Stimulated activated CD8-positive, alpha-beta memory T cell treated with anti-CD3 and anti-CD28 coated beads, Interleukin-4, amount 100 ng/mL, for 1 hour (primary cell): Measurements from ENCODE around the gene ANKRD31.

Experiments
- DNase-seq, 2 donors: peaks; one replicate each; pipeline ENCODE4 v3.0.0-alpha.2; 2020; ENCODE audit warnings: low read depth in 2 of 2, low spot score in 1 of 2

ANKRD31 gene

DNA sequence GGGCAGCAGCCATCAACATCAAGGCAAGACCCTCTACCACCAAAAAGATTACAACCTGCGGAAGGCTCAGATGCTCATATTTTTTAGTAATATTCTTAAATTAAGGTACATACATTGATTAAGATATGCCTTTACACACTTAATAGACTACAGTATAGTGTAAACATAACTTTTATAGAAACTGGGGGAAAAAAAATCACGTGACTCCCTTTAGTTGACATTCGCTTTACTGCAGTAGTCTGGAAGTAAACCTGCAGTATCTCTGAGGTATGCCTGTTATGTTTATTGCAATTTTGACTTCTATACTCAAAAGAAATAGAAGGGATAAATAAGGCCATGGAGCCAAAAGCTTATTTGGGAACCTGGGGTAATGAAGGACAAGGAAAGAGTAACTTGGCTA, 169.2 kb downstream of the ANKRD31 start:
- no peak for DNase-seq

DNA sequence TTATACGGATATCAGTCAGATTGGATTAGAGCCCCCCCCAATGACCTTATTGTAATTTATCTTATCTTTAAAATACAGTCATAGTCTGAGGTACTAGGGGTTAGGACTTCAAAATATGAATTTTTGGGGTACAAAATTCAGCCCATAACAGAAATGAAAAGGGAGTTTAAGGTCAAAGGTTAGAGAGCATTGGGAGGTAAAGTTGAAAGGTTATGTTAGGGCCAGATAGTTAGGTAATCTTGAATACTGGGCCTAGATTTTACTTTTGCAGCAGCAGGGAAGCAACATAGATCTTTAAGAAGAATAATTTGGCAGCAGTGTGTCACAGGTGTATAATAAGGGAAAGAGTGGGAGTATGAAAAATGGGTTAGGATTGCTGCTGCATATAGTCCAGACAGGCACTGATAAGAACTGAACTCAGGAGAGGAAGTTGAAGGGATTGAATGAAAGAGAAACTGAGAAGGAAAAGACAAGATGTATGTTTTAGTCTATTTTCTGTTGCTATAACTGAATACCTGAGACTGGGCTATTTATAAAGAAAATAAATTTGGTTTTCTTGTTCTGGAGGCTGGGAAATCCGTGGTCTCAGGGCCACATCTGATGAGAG, 173.7 kb downstream of the ANKRD31 start:
- no peak for DNase-seq

DNA sequence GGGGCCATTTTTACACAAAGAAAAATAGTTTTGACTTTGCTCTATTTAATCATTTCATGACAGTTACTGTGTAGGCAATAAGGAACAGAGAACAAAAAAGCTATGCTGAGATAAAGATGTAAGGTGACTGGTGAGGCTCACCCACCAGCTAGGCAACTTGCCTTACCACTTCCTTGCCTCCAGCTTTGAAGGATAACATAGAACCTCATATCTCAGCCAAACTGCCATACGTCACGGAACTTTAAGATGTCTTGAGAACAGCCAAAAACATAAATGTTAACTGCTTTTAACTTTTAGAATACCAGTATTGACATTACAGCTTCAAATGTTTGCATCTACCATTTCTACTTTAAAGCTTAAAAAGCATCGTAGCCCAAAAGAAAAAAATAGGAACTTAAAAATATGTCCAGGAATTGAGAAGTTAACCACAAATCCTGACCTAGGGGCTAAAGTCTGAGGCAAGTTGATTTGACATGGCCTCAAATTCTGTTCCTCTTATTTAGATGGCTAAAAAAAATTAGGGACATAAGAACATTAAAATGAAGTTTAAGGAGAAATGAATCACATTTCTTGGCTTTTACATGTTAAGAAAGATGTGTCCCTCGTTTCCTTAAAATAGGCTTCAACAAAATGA, 176.6 kb downstream of the ANKRD31 start:
- DNase-seq: peak in 1 of 2 donors; percentile 15

DNA sequence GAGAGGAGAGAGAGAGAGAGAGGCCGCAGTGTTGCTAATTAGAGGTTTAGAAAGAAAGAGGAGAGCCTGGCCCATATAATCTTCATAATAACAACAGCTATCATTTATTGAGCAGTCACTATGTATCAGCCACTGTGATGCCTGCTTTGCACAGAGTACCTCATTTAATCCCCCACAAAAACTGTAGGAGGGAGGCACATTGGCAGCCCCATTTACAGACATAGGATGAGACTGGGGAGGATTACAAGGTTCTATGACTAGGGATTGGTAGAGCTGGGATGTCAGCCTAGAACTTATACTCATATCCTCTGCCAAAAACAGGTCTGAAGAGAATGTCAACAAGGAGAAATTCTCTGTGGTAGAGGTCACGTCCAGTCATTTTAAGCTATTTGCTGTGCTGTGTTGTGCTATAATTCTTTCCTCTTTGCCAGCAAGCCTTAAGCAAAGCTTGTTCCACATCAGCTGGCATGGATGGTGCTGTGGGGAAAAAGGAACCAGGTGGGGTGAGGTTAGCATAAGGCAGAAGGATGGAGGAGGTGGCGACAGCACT, 177.6 kb downstream of the ANKRD31 start:
- DNase-seq: no peak

DNA sequence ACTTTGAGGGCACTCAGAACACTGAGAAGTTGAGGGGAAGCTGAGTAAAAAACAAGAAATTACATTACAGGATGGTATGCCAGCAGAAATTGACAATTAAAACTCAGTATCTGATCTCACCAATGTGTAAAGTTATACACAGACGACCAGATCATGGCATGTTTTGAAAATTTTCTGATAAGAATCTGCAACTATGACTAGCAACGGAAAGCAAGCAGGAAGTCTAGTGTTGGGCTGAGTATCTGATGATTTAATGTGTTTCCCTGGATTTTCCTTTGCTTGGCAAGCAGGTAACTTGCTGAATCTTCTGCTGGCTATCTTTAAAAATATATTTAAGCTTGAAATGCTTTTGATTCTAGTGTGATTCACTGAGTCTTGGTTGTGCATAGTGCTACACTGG, 179.1 kb downstream of the ANKRD31 start:
- DNase-seq: no peak

DNA sequence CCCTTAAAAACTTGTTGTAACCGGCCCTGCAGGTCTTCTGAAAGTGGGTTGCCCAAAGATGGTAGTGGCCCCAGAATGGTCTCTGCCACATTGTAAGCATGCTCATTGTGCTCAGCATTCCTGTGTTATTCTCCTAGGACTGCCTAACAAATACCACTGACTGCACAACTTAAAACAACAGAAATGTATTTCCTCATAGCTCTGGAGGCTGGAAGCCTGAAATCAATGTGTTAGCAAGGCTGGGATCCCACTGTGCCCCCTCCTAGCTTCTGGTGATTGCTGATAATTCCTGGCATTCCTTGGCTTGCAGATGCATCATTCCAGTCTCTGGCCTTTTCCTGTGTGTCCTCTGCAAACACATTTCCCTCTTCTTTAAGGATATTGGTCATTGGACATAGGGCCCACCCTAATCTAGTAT, 180.9 kb downstream of the ANKRD31 start:
- no peak for DNase-seq

DNA sequence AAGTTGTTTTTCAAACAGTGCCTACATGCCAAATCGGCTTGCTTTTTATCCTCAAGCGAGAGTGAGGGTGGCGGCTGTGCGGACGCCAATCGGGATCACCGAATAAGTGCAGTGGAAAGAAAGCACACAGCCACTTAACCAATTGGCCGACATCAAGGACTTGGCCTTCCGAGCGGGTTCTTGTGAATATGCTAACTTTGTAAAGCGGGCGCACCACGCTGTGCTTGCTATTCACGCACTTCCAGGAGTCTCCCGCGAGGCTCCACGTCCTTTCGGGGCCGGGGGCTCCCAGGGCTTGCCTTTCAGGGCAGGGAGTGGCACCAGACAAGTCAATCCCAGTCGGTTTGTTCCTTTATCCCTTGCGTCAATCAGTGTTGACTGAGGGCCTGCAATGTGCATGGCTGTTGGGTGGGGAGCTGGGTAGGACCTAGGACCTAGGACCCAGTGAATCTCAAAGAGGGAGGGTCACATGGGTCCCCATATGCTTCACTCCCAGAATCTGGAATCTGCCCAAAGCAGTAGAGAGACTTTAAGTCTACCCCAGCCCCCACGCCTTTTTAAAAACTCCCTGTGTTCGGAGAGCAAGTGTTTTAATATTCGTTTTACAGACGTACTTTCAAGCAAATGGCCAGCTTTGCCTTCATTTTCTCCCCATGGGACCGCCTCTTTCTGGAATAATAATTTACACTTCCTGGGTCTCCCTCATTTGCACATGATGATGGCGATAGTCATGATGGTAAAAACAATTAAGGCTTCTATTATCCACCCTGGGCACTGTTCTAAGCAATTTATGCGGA, 182.3 kb downstream of the ANKRD31 start:
- no peak for DNase-seq

DNA sequence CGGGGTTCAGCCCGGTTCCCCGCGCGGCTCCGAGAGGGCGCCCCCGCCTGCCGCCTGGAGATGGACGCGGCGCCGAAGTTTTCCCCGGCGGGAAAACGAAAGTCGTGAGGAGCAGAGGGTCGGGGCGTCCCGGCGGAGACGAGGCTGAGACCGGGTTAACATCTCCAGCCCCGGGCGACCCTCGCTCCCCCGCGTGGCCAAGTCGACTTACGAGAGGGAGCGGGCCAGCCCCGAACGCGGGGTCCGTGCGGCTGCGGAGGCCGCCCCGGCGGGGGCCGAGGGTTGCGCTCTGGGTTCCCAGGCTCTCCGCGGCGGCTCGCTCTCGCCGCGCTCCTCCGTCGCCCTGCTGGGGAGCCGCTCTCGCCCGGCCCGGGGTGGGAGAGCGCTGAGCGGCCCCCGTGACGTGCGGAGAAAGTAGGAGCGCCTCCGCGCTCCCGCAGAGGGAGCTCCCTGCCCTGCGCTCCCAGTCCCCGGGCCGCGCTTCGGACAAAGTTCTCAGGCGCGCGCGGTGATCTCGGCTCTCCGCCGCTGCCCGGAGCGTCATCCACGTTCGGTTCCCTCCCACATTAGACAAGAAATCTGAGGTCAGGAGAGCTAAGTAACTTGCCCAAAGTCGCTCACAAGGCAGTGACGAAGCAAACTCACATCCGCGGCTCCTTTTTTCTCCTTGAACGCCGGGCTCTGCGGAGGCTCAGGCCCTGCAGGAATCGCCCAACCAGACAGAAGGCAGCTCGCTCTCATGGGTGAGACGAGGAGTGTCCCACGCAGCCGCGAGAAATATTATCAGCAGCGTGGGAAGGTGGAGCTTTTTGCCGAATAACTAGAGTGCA, 183.2 kb downstream of the ANKRD31 start:
- DNase-seq: peak in 1 of 2 donors; percentile 27

DNA sequence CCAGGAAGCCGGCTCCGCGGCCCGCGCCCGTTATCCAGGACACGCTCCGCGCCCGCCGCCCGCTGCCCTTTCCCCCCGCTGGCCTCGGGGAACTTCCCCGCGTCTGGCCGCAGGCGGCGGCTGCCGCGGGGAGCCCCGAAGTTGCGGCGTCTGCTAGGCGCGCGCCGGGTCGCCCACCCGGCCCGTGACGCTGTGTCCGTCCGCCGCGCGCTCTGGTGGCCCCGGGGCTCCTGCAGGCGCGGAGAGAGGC, 183.7 kb downstream of the ANKRD31 start:
- DNase-seq: no peak

DNA sequence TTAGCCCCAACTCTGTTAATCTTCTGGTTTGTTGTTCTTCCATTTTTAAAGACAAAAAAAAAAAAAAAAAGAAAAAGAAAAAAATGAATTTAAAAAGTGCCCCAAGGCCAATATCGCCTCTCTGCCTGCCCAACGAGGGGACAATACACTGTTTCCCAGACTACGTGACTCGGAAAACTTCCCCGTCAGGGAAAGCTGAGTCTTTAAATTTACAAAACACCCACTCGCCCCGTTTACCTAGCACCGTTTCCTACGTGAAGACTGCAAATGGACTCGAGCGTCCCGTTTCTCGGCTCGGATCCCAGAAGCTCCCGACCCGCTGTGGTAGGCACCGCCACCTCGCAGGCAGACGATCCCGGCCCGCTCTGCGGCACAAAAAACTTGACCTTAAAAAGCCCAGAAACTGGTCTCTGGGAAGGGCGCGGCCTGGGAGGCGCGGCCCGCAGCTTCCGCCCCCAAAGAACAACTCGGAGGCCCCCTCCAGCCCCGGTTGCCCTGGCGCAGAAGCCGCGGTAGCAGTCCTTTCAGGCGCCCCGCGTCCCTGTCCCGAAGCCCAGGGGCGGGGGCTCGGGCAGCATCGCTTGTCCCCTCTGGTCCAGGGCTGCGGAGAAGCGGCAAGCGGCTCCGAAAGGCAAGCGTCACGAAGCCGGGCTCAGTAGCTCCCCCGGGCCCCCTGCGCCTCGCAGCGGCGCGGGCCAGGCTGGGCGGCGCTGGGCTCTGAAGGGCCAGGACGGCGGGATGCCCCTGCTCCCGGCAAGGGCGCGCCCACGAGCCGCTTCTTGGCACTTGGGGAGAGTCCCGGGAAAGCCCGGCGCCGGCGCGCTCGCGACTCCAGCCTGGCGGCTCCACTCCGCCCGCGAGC, 184.3 kb downstream of the ANKRD31 start, which contains the start of gene GCNT4:
Gene GCNT4, minus strand, starts transcription at position 367 of the 862 bp plus-strand sequence. CDS start 22,521 bp downstream, outside the sequence.
- peak in 1 of 2 donors; percentile 17 for DNase-seq

DNA sequence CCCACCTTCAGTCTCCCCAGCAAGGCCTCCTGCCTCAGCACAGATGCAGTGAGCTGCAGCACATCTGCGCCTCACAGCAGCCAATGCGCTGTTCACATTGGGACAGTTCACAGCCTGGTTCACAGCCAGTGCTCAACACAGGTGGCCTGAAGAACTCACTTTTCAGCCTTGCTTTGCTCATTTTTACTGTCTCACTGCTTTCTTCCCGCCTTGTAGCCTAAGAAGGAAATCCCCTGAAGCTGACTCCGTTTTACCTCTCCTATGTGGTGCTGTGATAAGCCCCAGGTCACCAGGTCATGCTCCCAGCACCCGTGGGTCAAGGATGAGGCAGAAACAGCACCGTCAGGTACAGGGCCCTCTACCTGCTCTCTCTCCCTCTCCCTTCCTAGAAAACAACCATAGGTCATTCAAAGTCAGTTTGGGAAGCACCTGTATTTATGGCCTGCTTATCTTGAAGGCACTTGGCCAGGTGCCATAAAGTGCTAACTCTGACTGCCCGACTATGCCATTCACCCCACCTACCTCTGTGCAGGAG, 185.4 kb downstream of the ANKRD31 start:
- peak in 1 of 2 donors; percentile 17 for DNase-seq

DNA sequence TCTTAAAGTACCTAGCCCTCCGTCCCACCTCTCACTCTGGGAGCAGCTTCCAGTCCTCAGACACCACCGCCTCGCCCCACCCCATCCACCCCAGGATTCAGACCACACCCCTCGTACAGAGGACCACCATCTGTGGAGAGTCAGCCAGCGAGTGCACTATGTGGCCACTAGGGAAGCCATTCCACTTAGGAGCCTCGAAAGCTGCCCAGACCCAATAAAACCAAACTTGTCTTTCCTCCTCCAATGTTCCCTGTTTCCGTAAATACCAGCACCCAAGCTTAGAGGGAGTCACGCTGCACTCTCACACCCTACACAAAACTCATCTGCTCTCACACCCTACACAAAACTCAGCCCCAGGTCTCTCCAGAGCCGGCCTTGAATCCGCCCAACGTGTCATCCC, 186.3 kb downstream of the ANKRD31 start:
- DNase-seq: no peak

DNA sequence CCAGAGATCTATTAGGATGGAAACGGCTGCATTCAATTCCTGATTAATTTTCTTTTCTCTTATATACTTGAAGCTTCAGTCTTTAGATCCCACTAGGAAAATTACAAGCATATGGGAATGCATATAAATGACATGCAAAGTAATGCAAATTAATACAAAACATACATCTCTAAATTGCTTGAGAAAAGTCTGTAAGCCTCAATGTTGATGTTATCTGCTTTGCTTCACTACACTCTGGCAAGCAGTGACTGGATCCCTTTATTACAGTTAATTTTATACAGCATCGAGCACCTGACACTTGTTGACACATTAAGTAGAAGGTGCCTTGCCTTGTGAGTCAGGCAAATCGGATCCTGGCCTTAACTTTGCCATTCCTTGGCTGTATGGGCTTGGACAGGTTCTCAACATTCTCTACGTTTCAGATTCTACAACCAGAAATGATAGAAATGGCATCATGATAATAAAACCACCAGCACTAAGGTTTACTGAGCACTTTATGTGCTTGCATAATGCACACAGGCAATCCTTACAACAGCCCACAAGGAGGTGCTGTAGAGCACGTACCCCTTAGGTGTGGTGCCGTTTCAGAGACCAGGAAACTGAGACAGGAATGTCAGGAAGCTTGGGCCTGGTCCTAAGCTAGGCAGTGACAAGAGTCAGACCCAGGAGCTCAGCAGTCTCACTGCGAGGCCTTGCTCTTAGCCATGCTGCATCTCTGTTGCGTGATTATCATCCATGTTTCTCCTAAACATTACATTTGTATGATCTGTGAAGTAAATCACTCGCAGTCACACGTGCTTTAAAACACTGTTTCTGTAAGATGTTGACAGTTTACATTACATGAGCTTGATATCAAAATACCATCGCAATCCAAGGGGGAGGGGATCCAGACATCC, 187.0 kb downstream of the ANKRD31 start:
- DNase-seq: peak in 1 of 2 donors; percentile 35

DNA sequence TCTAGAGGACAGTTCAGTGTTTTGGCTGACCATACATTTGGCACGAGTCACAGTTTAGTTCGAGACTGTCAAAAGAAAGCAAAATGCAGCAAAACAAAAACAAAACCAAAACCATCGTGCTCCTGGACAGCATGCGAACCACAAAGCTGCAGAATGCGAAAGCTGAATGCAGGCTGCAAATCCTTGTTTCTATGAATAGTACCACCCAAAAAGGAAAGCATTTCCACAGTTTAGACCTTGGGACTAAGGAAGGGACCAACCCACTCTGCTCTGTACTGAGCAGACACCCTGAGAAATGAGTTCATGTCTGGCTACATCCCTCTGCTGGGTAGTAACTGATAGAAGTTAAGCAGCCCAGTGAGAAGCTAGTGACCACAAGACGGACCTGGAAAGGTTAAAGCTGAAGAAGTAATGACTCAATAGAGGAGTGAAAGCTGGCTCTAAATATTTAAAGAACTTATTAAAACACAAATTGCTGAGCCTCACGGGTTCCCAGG, 188.2 kb downstream of the ANKRD31 start:
- no peak for DNase-seq

DNA sequence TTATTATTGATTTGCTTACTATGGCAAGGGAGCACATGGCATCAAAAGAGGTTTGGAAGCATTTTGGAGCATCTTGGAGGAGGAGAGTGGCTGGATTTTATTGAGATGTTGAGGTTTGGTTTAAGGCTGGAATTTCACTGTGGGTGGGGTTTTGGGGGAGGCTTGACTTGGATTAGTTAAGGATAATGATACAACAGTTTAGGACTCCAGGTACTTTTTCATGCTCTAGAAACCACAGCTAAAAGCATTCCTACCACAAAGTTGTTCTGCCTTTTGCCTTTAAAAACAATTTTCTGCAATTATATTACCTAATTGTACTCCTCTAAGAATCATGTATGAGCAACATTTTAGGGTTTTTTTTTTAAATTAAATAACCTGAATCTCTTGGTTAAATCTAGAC, 189.3 kb downstream of the ANKRD31 start:
- DNase-seq: no peak

DNA sequence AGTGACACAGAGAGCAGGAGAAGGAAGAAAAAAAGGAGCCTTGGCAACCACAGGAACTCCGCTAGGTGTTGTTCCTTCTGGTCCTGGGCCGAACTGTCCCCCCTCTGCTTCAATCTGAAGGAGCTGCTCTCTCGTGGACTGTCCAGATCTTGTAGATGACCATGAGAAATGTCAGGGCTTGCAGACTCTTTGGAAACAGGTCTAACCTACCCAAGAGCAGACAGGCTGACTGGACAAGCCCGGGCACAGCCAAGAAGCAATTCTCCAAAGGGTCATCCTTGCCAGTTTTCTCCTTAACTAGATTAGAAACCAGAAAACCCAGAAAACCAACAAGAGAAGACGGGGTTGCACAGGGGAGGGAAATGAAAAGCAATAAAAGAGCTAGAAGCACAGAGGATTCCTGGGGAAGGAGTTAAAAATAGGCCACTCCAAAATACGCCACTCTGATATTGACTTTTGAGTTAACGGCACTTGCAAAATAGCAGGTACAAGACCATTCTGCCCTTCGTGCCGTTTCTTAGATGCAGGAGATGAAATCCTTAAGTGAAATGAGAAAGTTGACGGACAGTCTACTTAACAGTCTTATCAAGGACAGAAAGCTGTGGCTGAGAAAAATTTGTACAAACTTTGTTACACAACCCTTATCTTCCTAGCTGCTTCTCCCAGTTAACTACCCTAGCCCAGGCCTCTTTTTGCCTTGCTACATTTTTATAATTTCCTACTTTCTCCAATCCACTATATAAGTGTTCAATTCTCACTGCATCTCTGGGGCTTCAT, 190.1 kb downstream of the ANKRD31 start:
- DNase-seq: no peak

DNA sequence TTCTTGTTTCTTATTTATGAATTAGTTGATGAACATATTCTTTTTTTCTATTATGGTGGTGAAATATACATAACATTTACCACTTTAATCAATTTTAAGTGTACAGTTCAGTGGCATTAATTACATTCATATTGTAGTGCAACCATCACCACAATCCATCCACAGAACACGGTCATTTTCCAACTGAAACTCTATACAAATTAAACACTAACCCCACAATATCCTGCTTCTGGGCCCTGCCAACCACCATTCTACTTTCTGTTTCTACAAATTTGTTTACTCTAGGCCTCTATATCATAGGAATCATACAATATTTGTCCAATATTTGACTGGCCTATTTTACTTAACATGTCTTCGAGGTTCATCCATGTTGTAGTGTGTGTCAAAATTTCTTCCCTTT, 191.6 kb downstream of the ANKRD31 start:
- DNase-seq: no peak

DNA sequence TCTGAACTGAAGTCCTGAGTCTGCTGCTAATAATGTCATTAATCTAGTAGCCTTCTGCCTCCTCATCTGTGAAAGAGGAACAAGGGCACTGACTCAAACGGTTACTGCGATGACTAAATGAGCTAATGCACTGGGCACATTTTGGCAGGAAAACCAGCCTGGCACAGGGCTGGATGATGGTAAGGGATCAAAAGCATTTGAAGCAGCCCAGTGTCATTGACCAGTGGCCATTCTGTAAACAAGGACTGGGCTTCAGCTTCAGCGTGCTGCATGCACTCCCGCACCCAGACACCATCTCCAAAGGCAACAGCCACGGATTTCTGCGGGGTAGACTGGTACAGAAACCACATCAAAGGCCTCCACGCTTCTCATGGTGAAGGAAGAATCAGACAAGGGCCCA, 192.3 kb downstream of the ANKRD31 start:
- DNase-seq: no peak
